ENCODE results near the gene SYNE2.

SYNE2 gene

GRCh38 chr14:63928744-63929174 lies 76.0 kb downstream of the SYNE2 start:
- no peak for DNase-seq (ENCODE audit: low read depth)
- no peak for TF ChIP-seq MAX (IDR thresholded peaks at IDR 0.05; ENCODE audit: low read depth, low read length)
- no peak for TF ChIP-seq MYC (IDR thresholded peaks at IDR 0.05; ENCODE audit: low read depth, low read length)
- TF ChIP-seq POLR2A (IDR thresholded peaks at IDR 0.05; ENCODE audit: extremely low read depth, insufficient read length): no peak
- no peak for TF ChIP-seq CTCF (IDR thresholded peaks at IDR 0.05; ENCODE audit: low read depth, low read length)
- no peak overlapping the region for H3K4me3 ChIP-seq (ENCODE audit: low read depth, low read length)

- TF ChIP-seq MYC (IDR thresholded peaks at IDR 0.05; ENCODE audit: low read depth, low read length): no peak
- TF ChIP-seq MAX (IDR thresholded peaks at IDR 0.05; ENCODE audit: low read depth, low read length): no peak
- TF ChIP-seq CTCF (IDR thresholded peaks at IDR 0.05; ENCODE audit: low read depth, low read length): no peak
- no peak for TF ChIP-seq POLR2A (IDR thresholded peaks at IDR 0.05; ENCODE audit: extremely low read depth, insufficient read length)
- DNase-seq (ENCODE audit: low read depth): no peak
- no peak overlapping the region for H3K4me3 ChIP-seq (ENCODE audit: low read depth, low read length)
Observed at GRCh38 chr14:63933110-63933509, 80.3 kb downstream of the SYNE2 start.

- H3K4me3 ChIP-seq (ENCODE audit: low read depth, low read length): no peak overlapping the region
- TF ChIP-seq MAX (IDR thresholded peaks at IDR 0.05; ENCODE audit: low read depth, low read length) (no peak), POLR2A (IDR thresholded peaks at IDR 0.05; ENCODE audit: extremely low read depth, insufficient read length) (no peak), CTCF (IDR thresholded peaks at IDR 0.05; ENCODE audit: low read depth, low read length) (no peak), MYC (IDR thresholded peaks at IDR 0.05; ENCODE audit: low read depth, low read length) (no peak)
- DNase-seq (ENCODE audit: low read depth): no peak
Observed at GRCh38 chr14:63933711-63934110, 80.9 kb downstream of the SYNE2 start.

GRCh38 chr14:63938198-63939005 lies 85.6 kb downstream of the SYNE2 start:
- no peak for TF ChIP-seq CTCF (IDR thresholded peaks at IDR 0.05; ENCODE audit: low read depth, low read length)
- no peak for TF ChIP-seq POLR2A (IDR thresholded peaks at IDR 0.05; ENCODE audit: extremely low read depth, insufficient read length)
- no peak for TF ChIP-seq MAX (IDR thresholded peaks at IDR 0.05; ENCODE audit: low read depth, low read length)
- no peak for TF ChIP-seq MYC (IDR thresholded peaks at IDR 0.05; ENCODE audit: low read depth, low read length)
- no peak overlapping the region for H3K4me3 ChIP-seq (ENCODE audit: low read depth, low read length)
- DNase-seq (ENCODE audit: low read depth): no peak

- no peak for DNase-seq (ENCODE audit: low read depth)
- no peak overlapping the region for H3K4me3 ChIP-seq (ENCODE audit: low read depth, low read length)
- TF ChIP-seq MYC (IDR thresholded peaks at IDR 0.05; ENCODE audit: low read depth, low read length) (no peak), CTCF (IDR thresholded peaks at IDR 0.05; ENCODE audit: low read depth, low read length) (no peak), POLR2A (IDR thresholded peaks at IDR 0.05; ENCODE audit: extremely low read depth, insufficient read length) (no peak), MAX (IDR thresholded peaks at IDR 0.05; ENCODE audit: low read depth, low read length) (no peak)
Observed at GRCh38 chr14:63939006-63939270, 86.1 kb downstream of the SYNE2 start.

Measured in NB4 (cell line).